ENCODE data around the gene EMD.
"Not testable (repeated sequence)": the region's sequence is repeated elsewhere in the genome, so short reads cannot be mapped to it uniquely, and the experiment has no call there.

The EMD gene

DNA sequence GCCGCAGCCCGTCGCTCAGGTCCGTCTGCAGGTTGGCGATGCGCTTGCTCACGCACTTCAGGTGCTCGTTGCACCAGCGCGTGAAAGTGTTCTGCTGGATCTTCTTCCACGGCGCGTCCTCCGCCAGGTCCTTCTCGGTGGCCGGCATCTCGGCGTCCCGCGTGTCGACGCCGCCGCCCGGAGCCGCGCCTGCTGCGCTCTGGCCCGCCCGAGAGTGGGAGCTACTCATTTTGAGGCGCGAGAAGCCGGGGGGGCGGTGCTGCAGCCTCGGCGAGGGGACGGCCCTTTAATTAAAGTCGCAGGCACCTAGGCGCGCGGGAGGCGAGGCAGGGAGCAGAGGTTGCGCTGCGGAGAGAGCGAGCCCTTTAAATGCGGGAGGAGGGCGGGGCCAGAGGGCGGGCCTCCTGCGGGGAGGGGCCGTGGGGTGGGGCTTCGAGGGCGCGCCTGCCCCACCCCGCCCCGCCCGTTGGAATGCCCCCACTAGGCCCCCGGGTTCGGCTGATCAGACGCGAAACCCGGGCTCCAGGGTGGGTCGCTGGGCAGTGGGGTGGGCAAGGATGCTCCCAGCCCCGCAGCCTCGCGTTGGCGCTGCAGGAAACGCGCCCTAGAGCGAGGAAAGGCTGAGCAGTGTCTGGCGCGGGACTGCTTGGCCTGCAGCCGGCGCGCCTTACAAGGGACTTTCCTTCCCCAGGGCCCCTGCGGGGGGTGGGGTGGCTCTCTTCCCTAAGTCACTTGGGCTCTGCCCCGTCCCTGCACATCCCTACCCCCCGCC lies 7.9 kb upstream of the EMD start:
- in situ Hi-C loops (cut with MboI; ENCODE audit: low sequenced_read_pairs) = no loop called here

- in situ Hi-C loops (cut with MboI; ENCODE audit: low sequenced_read_pairs) = no loop called here
Observed at GRCh38 chrX:154371789-154372300, 7.2 kb upstream of the EMD start.

GRCh38 chrX:154372612-154373022 lies 6.5 kb upstream of the EMD start:
- in situ Hi-C loops (cut with MboI; ENCODE audit: low sequenced_read_pairs) = no loop called here

DNA sequence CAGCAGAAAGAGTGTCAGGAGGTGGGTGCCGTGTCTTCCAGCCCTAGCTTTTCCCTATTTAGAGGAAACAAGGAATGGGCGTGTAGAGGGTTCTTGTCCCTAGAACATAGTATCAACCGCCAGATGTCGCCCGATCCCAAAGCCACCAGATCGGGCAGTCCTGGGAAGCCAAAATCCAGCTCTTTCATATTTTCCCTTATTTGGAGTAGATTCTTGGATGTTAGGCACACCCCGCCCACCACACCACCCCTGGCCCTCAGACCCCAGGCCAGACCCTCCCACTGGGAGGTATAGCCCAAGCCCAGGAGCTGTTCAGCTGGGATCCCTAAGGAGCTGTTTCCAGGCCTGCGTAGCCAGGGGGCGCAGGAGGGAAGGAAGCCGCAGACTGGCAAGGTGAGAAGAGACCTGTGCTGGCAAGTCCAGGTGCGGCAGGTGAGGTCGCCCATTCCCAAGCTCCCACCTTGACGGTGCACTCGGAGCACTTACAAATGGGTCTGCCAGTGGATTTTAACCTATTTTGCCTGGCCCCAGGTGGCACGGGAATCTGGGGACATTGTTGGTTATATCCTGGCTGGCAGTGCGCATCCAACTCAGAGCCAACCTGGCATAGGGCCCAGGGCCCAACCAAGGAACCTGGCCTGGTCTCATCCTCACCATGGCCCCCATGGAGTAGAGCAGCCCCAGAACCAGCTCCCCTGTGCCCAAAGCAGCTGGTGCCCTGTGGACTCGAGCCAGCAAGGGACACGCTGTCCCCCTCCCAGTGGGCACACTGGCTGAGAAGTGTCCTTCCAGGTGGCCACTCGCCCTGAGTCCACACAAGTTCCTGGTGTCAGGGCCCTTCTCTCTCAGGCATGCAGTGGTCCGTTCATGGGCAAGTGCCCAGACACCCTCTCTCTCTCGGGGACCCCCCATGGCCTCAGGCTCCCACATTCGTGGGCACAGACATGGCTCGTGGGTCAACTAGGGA lies 5.5 kb upstream of the EMD start:
- in situ Hi-C loops (cut with MboI; ENCODE audit: low sequenced_read_pairs) = no loop called here

GRCh38 chrX:154374313-154375155 lies 4.6 kb upstream of the EMD start, which contains the start of gene FLNA:
Gene FLNA, minus strand, starts transcription at chrX:154374634. Its CDS starts 3,389 bp downstream, at chrX:154371245.
- in situ Hi-C loops (cut with MboI; ENCODE audit: low sequenced_read_pairs) = no loop called here

DNA sequence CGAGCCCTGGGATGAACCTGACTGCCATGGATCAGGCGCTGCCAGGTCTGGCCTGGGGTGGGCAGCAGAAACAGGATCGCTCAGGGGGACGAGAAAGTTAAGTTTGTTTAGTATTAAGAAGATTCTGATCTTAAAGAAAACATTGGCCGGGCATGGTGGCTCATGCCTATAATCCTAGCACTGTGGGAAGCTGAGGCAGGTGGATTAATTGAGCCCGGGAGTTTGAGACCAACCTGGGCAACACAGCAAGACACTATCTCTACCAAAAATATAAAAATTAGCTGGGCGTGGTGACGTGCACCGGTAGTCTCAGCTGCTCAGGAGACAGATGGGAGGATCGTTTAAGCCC lies 4.0 kb upstream of the EMD start:
- in situ Hi-C loops (cut with MboI; ENCODE audit: low sequenced_read_pairs) = no loop called here

GRCh38 chrX:154376774-154377173 lies 2.3 kb upstream of the EMD start:
- in situ Hi-C loops (cut with MboI; ENCODE audit: low sequenced_read_pairs) = no loop called here

DNA sequence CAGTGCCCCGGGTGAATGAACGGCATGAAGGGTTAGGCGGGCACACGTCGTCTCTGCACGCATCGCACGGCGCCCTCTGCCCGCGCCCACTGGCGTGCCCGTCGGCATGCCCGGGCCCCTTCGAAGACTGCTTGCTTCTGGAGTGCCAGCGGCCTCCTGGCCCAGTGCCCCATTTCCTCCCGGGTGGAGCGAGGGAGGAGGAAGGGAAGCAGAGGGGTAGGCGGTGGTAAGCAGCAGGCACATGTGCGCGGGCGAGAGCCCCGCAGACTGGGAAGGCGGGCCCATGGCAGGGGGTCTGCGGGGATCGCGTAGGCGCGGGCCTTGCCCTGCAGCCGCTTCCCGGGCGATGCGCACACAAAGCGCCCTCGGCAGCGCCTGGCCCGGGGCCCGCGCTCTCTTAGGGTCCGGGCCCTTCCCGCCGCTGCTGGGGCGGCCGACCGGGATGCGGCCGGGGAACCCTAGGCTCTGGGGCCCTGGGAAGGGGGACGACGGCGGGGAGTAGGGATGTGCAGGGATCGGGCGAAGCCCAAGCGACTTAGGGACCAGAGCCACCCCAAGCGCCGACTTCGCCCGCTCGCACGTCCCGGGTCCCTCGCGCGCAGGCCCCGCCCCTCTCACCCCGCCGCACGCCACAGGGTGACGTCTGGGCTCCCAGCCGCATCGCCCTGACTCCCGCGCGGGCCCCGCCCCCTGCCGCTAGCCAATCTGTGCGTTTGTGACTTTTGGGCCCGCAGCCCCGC lies 866 bp upstream of the EMD start:
- in situ Hi-C loops (cut with MboI; ENCODE audit: low sequenced_read_pairs) = no loop called here

GRCh38 chrX:154379569-154379951 lies 465 bp downstream of the EMD start:
- in situ Hi-C loops (cut with MboI; ENCODE audit: low sequenced_read_pairs) = no loop called here

GRCh38 chrX:154380153-154380552 lies 1.1 kb downstream of the EMD start:
- in situ Hi-C loops (cut with MboI; ENCODE audit: low sequenced_read_pairs) = no loop called here

GRCh38 chrX:154380787-154381186 lies 1.7 kb downstream of the EMD start:
- in situ Hi-C loops (cut with MboI; ENCODE audit: low sequenced_read_pairs) = no loop called here

- in situ Hi-C loops (cut with MboI; ENCODE audit: low sequenced_read_pairs) = no loop called here
Observed at GRCh38 chrX:154381271-154381670, 2.2 kb downstream of the EMD start.

- in situ Hi-C loops (cut with MboI; ENCODE audit: low sequenced_read_pairs) = no loop called here
Observed at GRCh38 chrX:154382483-154383069, 3.5 kb downstream of the EMD start.

GRCh38 chrX:154383359-154384283 lies 4.5 kb downstream of the EMD start:
- in situ Hi-C loops (cut with MboI; ENCODE audit: low sequenced_read_pairs) = no loop called here

GRCh38 chrX:154384284-154384892 lies 5.3 kb downstream of the EMD start:
- in situ Hi-C loops (cut with MboI; ENCODE audit: low sequenced_read_pairs) = no loop called here

- in situ Hi-C loops (cut with MboI; ENCODE audit: low sequenced_read_pairs) = not testable (repeated sequence)
Observed at GRCh38 chrX:154388094-154388493, 9.0 kb downstream of the EMD start.

DNA sequence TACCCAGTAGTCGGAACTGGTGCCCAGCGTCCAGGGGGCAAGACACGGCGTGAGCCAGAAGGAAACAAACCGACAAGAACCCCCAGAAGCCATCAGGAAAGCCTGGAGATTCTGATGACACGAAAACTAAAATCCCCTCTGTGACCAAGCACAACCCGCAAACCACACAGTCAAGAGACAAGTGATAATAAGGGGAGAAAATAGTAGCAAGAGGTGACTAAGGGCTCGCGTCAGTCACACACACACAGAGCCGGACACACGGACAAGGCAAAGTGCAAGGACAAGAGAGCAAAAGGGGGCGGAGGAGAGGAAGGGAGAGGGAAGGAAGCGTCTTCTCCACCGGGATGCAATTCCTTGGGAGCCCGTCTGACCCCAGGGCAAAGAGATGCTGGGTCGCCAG lies 9.6 kb downstream of the EMD start:
- in situ Hi-C loops (cut with MboI; ENCODE audit: low sequenced_read_pairs) = not testable (repeated sequence)

Data from hTERT RPE-1 (cell line).